ENCODE measurements around the gene JDP2. TPM values are rescaled to one million over a fixed set of nuclear protein-coding genes. Genes with fewer than 3 reads are reported as not detected.

Gene JDP2
- polyA plus RNA-seq, 1 of the 3 experiments (the other 2 are of a cell fraction): 22.3 TPM

- ChIA-PET POLR2A (no interaction called here), CTCF (interaction anchor here (3.4 kb wide), 1 partner anchor 144 kb away, joined by 13 read pairs; no protein-coding TSS in a partner anchor)
- TF ChIP-seq TCF12 (IDR thresholded peaks at IDR 0.05) (no peak), ZBTB33 (IDR thresholded peaks at IDR 0.05; ENCODE audit: borderline replicate concordance, low read depth) (no peak), JUND (IDR thresholded peaks at IDR 0.05) (no peak), SMC3 (IDR thresholded peaks at IDR 0.05; ENCODE audit: low read depth, low read length) (no peak), RAD21 (IDR thresholded peaks at IDR 0.05; ENCODE audit: low read length) (no peak), RXRA (IDR thresholded peaks at IDR 0.05; ENCODE audit: borderline replicate concordance, low read depth) (no peak), ELF1 (IDR thresholded peaks at IDR 0.05) (no peak), MXI1 (IDR thresholded peaks at IDR 0.05; ENCODE audit: low read depth, low read length) (no peak)
- DNase-seq: no peak
- no peak overlapping the region for H2AFZ ChIP-seq (ENCODE audit: low read depth)
- peaks cover 16 to 59% of the 10 kb centered on the region in 2 experiments; a peak in 2 of 4 replicates for H3K4me1 ChIP-seq (ENCODE audit: control insufficient read depth in 1 of 2, insufficient read depth in 2 of 2, low read depth in 1 of 2, low read length in 1 of 2)
- H3K9me3 ChIP-seq: no peaks in the 10 kb centered on the region
- H3K4me2 ChIP-seq: 0 out of 2 replicates have a peak overlapping the region, but pooled peaks have one; percentile 14
- H3K4me3 ChIP-seq (ENCODE audit: low read depth in 2 of 2, low read length in 1 of 2): no peak overlapping the region
- H3K79me2 ChIP-seq (ENCODE audit: insufficient read depth): peaks cover 23% of the 10 kb centered on the region
- no peaks in the 10 kb centered on the region for H3K9me2 ChIP-seq
- H3K36me3 ChIP-seq (replicated peaks in 1 of 2; ENCODE audit: control insufficient read depth in 1 of 2, insufficient read depth in 2 of 2, low read length in 1 of 2): peaks cover 0 to 6% of the 10 kb centered on the region in 2 experiments
- no peaks in the 10 kb centered on the region for H3F3A ChIP-seq (replicated peaks; ENCODE audit: insufficient read depth)
- H4K20me1 ChIP-seq (ENCODE audit: insufficient read depth): peaks cover 98% of the 10 kb centered on the region
- WGBS (ENCODE audit: low lambda C conversion rate): 78% methylated on average over 4 of the region's 4 CpGs
- H3K27ac ChIP-seq (ENCODE audit: low read depth in 2 of 2, low read length in 1 of 2): peak overlapping the region in 1 of 2 experiments; percentile 43; a peak in 1 of 4 replicates
- H3K27me3 ChIP-seq (ENCODE audit: insufficient read depth): no peaks in the 10 kb centered on the region
- no peak overlapping the region for H3K9ac ChIP-seq
These were observed 24.5 kb downstream of the JDP2 start for GRCh38 chr14:75452324-75452723.

GRCh38 chr14:75452900-75453816, 25.3 kb downstream of the JDP2 start:
- ChIA-PET POLR2A (no interaction called here), CTCF (interaction anchor here (1.0 to 1.3 kb wide), 4 partner anchors 53 to 158 kb away, joined by 3 to 4 read pairs (median 4); no protein-coding TSS in a partner anchor)
- peaks cover 18% of the 10 kb centered on the region; the same call in 1 of the 2 replicates for H3K79me2 ChIP-seq (ENCODE audit: insufficient read depth)
- H3K27me3 ChIP-seq (ENCODE audit: insufficient read depth): no peaks in the 10 kb centered on the region
- WGBS (ENCODE audit: low lambda C conversion rate): 66% methylated on average over 10 of the region's 14 CpGs
- peaks cover 16 to 64% of the 10 kb centered on the region in 2 experiments; a peak in 2 of 4 replicates for H3K4me1 ChIP-seq (ENCODE audit: control insufficient read depth in 1 of 2, insufficient read depth in 2 of 2, low read depth in 1 of 2, low read length in 1 of 2)
- no peaks in the 10 kb centered on the region for H3K9me2 ChIP-seq
- no peaks in the 10 kb centered on the region for H3K9me3 ChIP-seq
- peak; percentile 39 for DNase-seq
- H3K4me3 ChIP-seq (ENCODE audit: low read depth in 2 of 2, low read length in 1 of 2): no peak overlapping the region
- H4K20me1 ChIP-seq (ENCODE audit: insufficient read depth): peaks cover 99% of the 10 kb centered on the region
- H3K4me2 ChIP-seq: 0 out of 2 replicates have a peak overlapping the region, but pooled peaks have one; percentile 14
- no peak overlapping the region for H3K9ac ChIP-seq
- H3F3A ChIP-seq (replicated peaks; ENCODE audit: insufficient read depth): no peaks in the 10 kb centered on the region
- peaks cover 0 to 6% of the 10 kb centered on the region in 2 experiments for H3K36me3 ChIP-seq (replicated peaks in 1 of 2; ENCODE audit: control insufficient read depth in 1 of 2, insufficient read depth in 2 of 2, low read length in 1 of 2)
- no peak overlapping the region for H2AFZ ChIP-seq (ENCODE audit: low read depth)
- peak overlapping the region in 1 of 2 experiments; percentile 43; a peak in 1 of 4 replicates for H3K27ac ChIP-seq (ENCODE audit: low read depth in 2 of 2, low read length in 1 of 2)
- TF ChIP-seq POLR2AphosphoS5 (IDR thresholded peaks at IDR 0.05; ENCODE audit: low read depth, low read length) (no peak), ZBTB33 (IDR thresholded peaks at IDR 0.05; ENCODE audit: borderline replicate concordance, low read depth) (no peak), MEF2A (IDR thresholded peaks at IDR 0.05; ENCODE audit: borderline replicate concordance, low read depth) (no peak), ELF1 (IDR thresholded peaks at IDR 0.05) (no peak), TCF12 (IDR thresholded peaks at IDR 0.05) (no peak), TEAD4 (IDR thresholded peaks at IDR 0.05; ENCODE audit: borderline replicate concordance, insufficient read depth) (no peak), SIN3A (IDR thresholded peaks at IDR 0.05; ENCODE audit: borderline replicate concordance, low read depth, low read length) (no peak), SMC3 (IDR thresholded peaks at IDR 0.05; ENCODE audit: low read depth, low read length) (no peak), USF1 (IDR thresholded peaks at IDR 0.05; ENCODE audit: borderline replicate concordance, low read depth) (no peak), MXI1 (IDR thresholded peaks at IDR 0.05; ENCODE audit: low read depth, low read length) (no peak), REST (IDR thresholded peaks at IDR 0.05; ENCODE audit: low read depth, low read length) (no peak), RXRA (IDR thresholded peaks at IDR 0.05; ENCODE audit: borderline replicate concordance, low read depth) (no peak), GATA2 (CRISPR knock-in tag; IDR thresholded peaks at IDR 0.05) (no peak)

Measured in SK-N-SH (cell line).